Activated CD8-positive, alpha-beta T cell treated with anti-CD3 and anti-CD28 coated beads for 36 hours (primary cell): ENCODE results near the gene SRGAP1. TPM values are rescaled to one million over a fixed set of nuclear protein-coding genes. Genes with fewer than 3 reads are reported as not detected.

Experiments
- ATAC-seq: fragments of 200-7000 bp; cut with Tn5 transposase; one replicate; pipeline ENCODE4 v1.10.0; 2021; ENCODE audit warnings: mild to moderate bottlenecking, moderate library complexity
- CTCF ChIA-PET: fragments of 350-600 bp; sonication (Branson Sonifier 250); formaldehyde crosslinking; loops from one replicate; lab custom pipeline; 2021; ENCODE audit warnings: antibody characterized with exemption; lab: Charles Lee
- POLR2A ChIA-PET: fragments of 350-600 bp; sonication (Branson Sonifier 250); formaldehyde crosslinking; loops from one replicate; lab custom pipeline; 2021; ENCODE audit warnings: antibody characterized with exemption; lab: Charles Lee
- DNase-seq: peaks from one replicate; pipeline ENCODE4 v3.0.0-alpha.2; 2020
- H3K27ac Mint-ChIP-seq: one replicate; pipeline ENCODE4 v1.8.0; 2021; ENCODE audit warnings: mild to moderate bottlenecking, mixed read lengths
- H3K27me3 Mint-ChIP-seq: one replicate; pipeline ENCODE4 v1.8.0; 2021; ENCODE audit warnings: mixed read lengths
- H3K36me3 Mint-ChIP-seq: one replicate; pipeline ENCODE4 v1.8.0; 2021; ENCODE audit warnings: low read depth, mixed read lengths
- H3K4me1 Mint-ChIP-seq: one replicate; pipeline ENCODE4 v1.8.0; 2021; ENCODE audit warnings: low read depth, mixed read lengths
- H3K4me3 Mint-ChIP-seq: one replicate; pipeline ENCODE4 v1.8.0; 2021; ENCODE audit warnings: mild to moderate bottlenecking, moderate library complexity, mixed read lengths
- H3K9me3 Mint-ChIP-seq: one replicate; pipeline ENCODE4 v1.8.0; 2021; ENCODE audit warnings: mixed read lengths
- intact Hi-C: fragments of 100-400 bp; cut with micrococcal nuclease; formaldehyde crosslinking; loops from one replicate; pipeline ENCODE4 v1.10.0; 2022
- total RNA-seq, 2 experiments: library from RNA; stranded (reverse); gene quantifications; one replicate each; pipeline ENCODE4 v1.2.3, GENCODE V29; 2021
- TF ChIP-seq, protein P1 (sequence below): fragments of 200-600 bp; IDR thresholded peaks from one replicate; pipeline ENCODE4 v1.8.0; 2022; ENCODE audit warnings: antibody characterized with exemption, mild to moderate bottlenecking

SRGAP1 gene
- total RNA-seq, 2 experiments from 2014 or later, result 0.02 to 0.07 TPM

DNA sequence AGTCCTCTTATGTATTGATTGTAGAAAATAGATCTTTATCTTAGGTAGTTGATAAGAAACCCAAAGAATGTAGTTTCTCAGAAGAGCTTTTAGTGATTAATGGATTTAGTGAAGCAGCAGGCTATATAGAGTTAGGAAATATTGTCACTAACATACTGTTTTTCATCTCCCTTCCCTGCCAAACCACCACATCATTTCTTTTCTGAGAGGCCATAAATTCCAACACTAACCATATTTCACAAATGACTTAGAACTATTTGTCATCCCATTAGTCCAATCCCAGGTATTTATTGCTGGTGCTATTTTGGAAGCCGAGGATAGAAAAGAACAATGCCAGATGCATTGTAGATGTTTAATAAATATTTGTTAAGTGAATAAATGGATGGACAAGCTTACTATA is 191.9 kb downstream of the SRGAP1 start:
- Mint-ChIP-seq H3K4me3 (no peak overlapping the region), H3K27ac (no peak overlapping the region), H3K36me3 (no peaks in the 10 kb centered on the region), H3K27me3 (peaks cover 2% of the 10 kb centered on the region), H3K4me1 (no peaks in the 10 kb centered on the region), H3K9me3 (no peaks in the 10 kb centered on the region)
- ATAC-seq, result no peak
- CTCF ChIA-PET, result no interaction called here
- intact Hi-C loops, result no loop called here
- no peak for DNase-seq
- TF ChIP-seq, protein P1, sequence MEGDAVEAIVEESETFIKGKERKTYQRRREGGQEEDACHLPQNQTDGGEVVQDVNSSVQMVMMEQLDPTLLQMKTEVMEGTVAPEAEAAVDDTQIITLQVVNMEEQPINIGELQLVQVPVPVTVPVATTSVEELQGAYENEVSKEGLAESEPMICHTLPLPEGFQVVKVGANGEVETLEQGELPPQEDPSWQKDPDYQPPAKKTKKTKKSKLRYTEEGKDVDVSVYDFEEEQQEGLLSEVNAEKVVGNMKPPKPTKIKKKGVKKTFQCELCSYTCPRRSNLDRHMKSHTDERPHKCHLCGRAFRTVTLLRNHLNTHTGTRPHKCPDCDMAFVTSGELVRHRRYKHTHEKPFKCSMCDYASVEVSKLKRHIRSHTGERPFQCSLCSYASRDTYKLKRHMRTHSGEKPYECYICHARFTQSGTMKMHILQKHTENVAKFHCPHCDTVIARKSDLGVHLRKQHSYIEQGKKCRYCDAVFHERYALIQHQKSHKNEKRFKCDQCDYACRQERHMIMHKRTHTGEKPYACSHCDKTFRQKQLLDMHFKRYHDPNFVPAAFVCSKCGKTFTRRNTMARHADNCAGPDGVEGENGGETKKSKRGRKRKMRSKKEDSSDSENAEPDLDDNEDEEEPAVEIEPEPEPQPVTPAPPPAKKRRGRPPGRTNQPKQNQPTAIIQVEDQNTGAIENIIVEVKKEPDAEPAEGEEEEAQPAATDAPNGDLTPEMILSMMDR, result no peak
- POLR2A ChIA-PET, result no interaction called here

DNA sequence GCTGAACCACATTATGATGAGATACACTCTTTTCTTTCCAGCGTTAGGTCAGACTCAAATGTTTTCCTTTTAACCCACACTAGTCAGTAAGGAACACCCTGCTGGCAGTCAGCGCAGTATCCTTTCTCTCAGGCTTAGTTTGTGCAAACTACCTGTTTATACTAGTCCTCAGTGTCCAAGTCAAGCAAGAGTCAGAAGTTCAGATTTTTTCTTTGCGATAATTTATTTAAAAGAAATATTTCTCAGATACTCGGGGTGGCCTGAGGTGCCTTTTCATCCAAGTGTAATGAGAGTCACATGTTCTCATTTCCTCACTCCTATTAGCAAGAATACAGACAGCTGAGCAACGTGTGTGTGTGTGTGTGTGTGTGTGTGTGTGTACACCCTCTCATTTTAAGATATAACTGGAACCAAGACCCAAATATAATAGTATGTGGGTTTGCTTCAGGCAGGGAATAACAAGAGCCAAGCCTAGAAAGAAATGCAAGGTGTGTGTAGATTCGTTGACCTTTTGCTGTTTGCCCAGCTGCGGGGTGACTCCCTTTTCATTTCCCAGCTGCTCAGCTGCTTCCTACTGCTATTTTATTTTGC is 194.9 kb downstream of the SRGAP1 start:
- ATAC-seq, result no peak
- Mint-ChIP-seq H3K4me1 (no peaks in the 10 kb centered on the region), H3K27ac (no peak overlapping the region), H3K4me3 (no peak overlapping the region), H3K27me3 (peaks cover 6% of the 10 kb centered on the region), H3K36me3 (no peaks in the 10 kb centered on the region), H3K9me3 (no peaks in the 10 kb centered on the region)
- POLR2A ChIA-PET, result no interaction called here
- CTCF ChIA-PET, result no interaction called here
- intact Hi-C loops, result no loop called here
- no peak for DNase-seq
- TF ChIP-seq, protein P1, result no peak

DNA sequence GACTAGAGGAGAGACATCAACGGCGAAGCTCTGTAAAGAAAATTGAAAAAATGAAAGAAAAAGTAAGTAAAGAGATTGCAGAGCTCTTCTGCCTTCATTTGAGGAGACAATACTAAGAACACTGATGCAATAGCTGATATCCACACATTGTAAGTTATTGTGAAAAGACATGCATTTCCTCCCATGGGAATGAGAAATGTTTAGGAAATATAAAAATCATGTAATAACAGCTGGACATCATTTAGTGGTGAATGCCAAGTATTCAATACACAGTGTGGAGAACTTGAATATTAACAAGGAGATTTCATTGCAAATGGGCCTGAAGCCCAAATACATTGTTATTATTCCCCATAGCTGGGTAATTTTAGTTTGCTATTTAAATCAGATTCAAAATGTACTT is 198.4 kb downstream of the SRGAP1 start:
- no peaks in the 10 kb centered on the region for H3K4me1 Mint-ChIP-seq
- H3K36me3 Mint-ChIP-seq, result no peaks in the 10 kb centered on the region
- no peaks in the 10 kb centered on the region for H3K9me3 Mint-ChIP-seq
- H3K27me3 Mint-ChIP-seq, result peaks cover 4% of the 10 kb centered on the region
- ChIA-PET CTCF (interaction anchor here (0.7 to 1.2 kb wide), 2 partner anchors 19 to 1808 kb away, joined by 3 read pairs; no protein-coding TSS in a partner anchor), POLR2A (no interaction called here)
- ATAC-seq, result no peak
- no peak for DNase-seq
- TF ChIP-seq, protein P1, result no peak
- intact Hi-C loops, result no loop called here
- H3K27ac Mint-ChIP-seq, result no peak overlapping the region
- H3K4me3 Mint-ChIP-seq, result no peak overlapping the region

DNA sequence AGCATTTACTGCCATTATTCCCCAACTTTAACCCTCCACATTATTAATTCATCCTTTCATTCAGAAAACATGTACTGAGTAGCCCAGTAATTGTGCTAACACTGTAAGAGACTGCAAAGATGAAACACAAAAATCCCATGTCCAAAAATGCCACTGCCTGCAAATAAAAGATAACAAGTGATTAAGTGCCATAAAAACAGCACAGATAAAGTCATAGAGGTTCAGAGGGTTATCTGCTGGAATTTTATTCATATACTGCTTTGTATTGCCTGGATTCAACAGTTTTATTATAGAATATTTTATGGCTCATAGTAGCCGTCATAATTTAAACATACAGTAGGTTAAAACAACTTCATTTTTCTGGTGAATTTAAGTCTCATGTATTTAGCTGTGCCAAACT is 199.7 kb downstream of the SRGAP1 start:
- Mint-ChIP-seq H3K36me3 (no peaks in the 10 kb centered on the region), H3K4me1 (no peaks in the 10 kb centered on the region), H3K4me3 (no peak overlapping the region), H3K27me3 (peaks cover 4% of the 10 kb centered on the region), H3K9me3 (no peaks in the 10 kb centered on the region), H3K27ac (no peak overlapping the region)
- ATAC-seq (no peak), DNase-seq (no peak)
- ChIA-PET POLR2A (no interaction called here), CTCF (no interaction called here)
- intact Hi-C loops, result no loop called here
- TF ChIP-seq, protein P1, result no peak

DNA sequence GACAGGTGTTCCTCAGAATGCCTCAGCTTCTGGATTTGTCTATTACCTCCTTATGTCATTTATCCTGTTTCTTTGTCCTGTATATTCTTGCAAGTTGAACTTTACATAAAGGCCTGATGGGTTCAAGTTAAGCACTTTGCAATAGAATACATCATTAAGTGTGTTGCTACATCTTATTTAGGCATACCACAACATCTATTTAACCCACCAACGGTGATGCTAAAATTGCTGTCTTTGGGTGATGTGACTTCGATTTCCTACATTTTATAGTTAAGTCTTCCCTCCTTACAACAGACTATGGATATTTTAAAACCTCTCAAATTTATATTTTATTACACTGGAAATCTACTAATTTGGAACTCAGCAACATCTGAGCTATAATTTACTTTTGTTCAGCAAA is 206.6 kb downstream of the SRGAP1 start:
- intact Hi-C loops, result no loop called here
- H3K27ac Mint-ChIP-seq, result no peak overlapping the region
- ATAC-seq (no peak), DNase-seq (no peak)
- H3K9me3 Mint-ChIP-seq, result no peaks in the 10 kb centered on the region
- TF ChIP-seq, protein P1, result no peak
- no peaks in the 10 kb centered on the region for H3K36me3 Mint-ChIP-seq
- no peak overlapping the region for H3K4me3 Mint-ChIP-seq
- CTCF ChIA-PET, result interaction anchor here (0.8 kb wide), 1 partner anchor 11 kb away, joined by 3 read pairs; no protein-coding TSS in a partner anchor
- H3K4me1 Mint-ChIP-seq, result no peaks in the 10 kb centered on the region
- POLR2A ChIA-PET, result no interaction called here
- H3K27me3 Mint-ChIP-seq, result peaks cover 6% of the 10 kb centered on the region
